Activated T-helper 1 cell treated with Interleukin-2 at 50 U/mL for 16 hours (primary cell): ENCODE measurements around the gene TPRX2.
A peak's percentile ranks its signal among the peaks of the same experiment; 100 is the strongest.
"Not testable (repeated sequence)": the region's sequence is repeated elsewhere in the genome, so short reads cannot be mapped to it uniquely, and the experiment has no call there.

Experiments
- DNase-seq: peaks from one replicate; pipeline ENCODE4 v3.0.0-alpha.2; 2020; ENCODE audit warnings: low read depth

TPRX2 gene

GRCh38 chr19:47861630-47862029 lies 2.6 kb downstream of the TPRX2 start:
- no peak for DNase-seq

GRCh38 chr19:47863514-47863936 lies 4.5 kb downstream of the TPRX2 start:
- peak; percentile 66 for DNase-seq

- DNase-seq, result no peak
These were observed 6.1 kb downstream of the TPRX2 start for GRCh38 chr19:47865166-47865565.

- DNase-seq, result no peak
These were observed 19.9 kb downstream of the TPRX2 start for GRCh38 chr19:47878906-47879305.

GRCh38 chr19:47879385-47879784 lies 20.4 kb downstream of the TPRX2 start:
- DNase-seq, result not testable (repeated sequence)

GRCh38 chr19:47881757-47882156 lies 22.7 kb downstream of the TPRX2 start:
- DNase-seq, result no peak

GRCh38 chr19:47882890-47883289 lies 23.9 kb downstream of the TPRX2 start:
- no peak for DNase-seq

- no peak for DNase-seq
These were observed 26.0 kb downstream of the TPRX2 start for GRCh38 chr19:47885067-47885463.

- no peak for DNase-seq
These were observed 27.1 kb downstream of the TPRX2 start, which contains the start of gene SULT2A1 for GRCh38 chr19:47886010-47886559. TSS of gene SULT2A1 (minus strand) at chr19:47886315. CDS start at chr19:47886257, 58 bp downstream.

GRCh38 chr19:47890865-47891621 lies 32.0 kb downstream of the TPRX2 start:
- DNase-seq, result no peak

GRCh38 chr19:47891622-47891922 lies 32.5 kb downstream of the TPRX2 start:
- no peak for DNase-seq

- no peak for DNase-seq
These were observed 33.1 kb downstream of the TPRX2 start for GRCh38 chr19:47891923-47892666.

GRCh38 chr19:47895165-47895782 lies 36.2 kb downstream of the TPRX2 start:
- DNase-seq, result no peak

GRCh38 chr19:47896019-47896418 lies 37.0 kb downstream of the TPRX2 start:
- DNase-seq, result no peak

GRCh38 chr19:47896773-47897172 lies 37.7 kb downstream of the TPRX2 start:
- DNase-seq, result no peak

GRCh38 chr19:47897861-47898260 lies 38.8 kb downstream of the TPRX2 start:
- DNase-seq, result no peak

GRCh38 chr19:47899335-47899734 lies 40.3 kb downstream of the TPRX2 start:
- no peak for DNase-seq

- no peak for DNase-seq
These were observed 42.3 kb downstream of the TPRX2 start for GRCh38 chr19:47901370-47901769.

- peak; percentile 30 for DNase-seq
These were observed 50.3 kb downstream of the TPRX2 start for GRCh38 chr19:47909350-47909749.

- not testable (repeated sequence) for DNase-seq
These were observed 51.2 kb downstream of the TPRX2 start for GRCh38 chr19:47910191-47910590.
